GM13977 (cell line): Measurements from ENCODE around the gene SBK3.
"Not testable (repeated sequence)": the region's sequence is repeated elsewhere in the genome, so short reads cannot be mapped to it uniquely, and the experiment has no call there.

Experiments
- DNase-seq: peaks from one replicate; pipeline ENCODE4 v3.0.0; 2012; ENCODE audit warnings: low spot score
- CTCF ChIP-seq: IDR thresholded peaks from 2 replicates; pipeline ENCODE4 v1.5.1; 2012; ENCODE audit warnings: mild to moderate bottlenecking, control low read depth; ENCODE audit not compliant: insufficient read depth; ENCODE audit errors: extremely low read depth, missing control alignments
- in situ Hi-C: fragments of 300-500 bp; cut with MboI; formaldehyde crosslinking; loops from one replicate; pipeline ENCODE4 v1.12.0; 2022; ENCODE audit warnings: low sequenced_read_pairs, low pct_unique_long_range_greater_than_20kb, mixed read lengths, inconsistent platforms; ENCODE audit not compliant: unreplicated experiment

Gene SBK3

GRCh38 chr19:55536366-55536765, 9.0 kb downstream of the SBK3 start:
- DNase-seq = no peak
- TF ChIP-seq CTCF = no peak
- in situ Hi-C loops = no loop called here

GRCh38 chr19:55535965-55536350, 9.4 kb downstream of the SBK3 start:
- TF ChIP-seq CTCF = no peak
- in situ Hi-C loops = no loop called here
- DNase-seq = no peak

- in situ Hi-C loops = no loop called here
- no peak for DNase-seq
- TF ChIP-seq CTCF = no peak
These were observed 10.0 kb downstream of the SBK3 start for GRCh38 chr19:55535173-55535964.

- DNase-seq, in situ Hi-C loops: not testable (repeated sequence)
These were observed 11.1 kb downstream of the SBK3 start for GRCh38 chr19:55534280-55534679.

- in situ Hi-C loops = no loop called here
- no peak for DNase-seq
- no peak for TF ChIP-seq CTCF
These were observed 14.3 kb downstream of the SBK3 start for GRCh38 chr19:55530996-55531395.

- no peak for DNase-seq
- in situ Hi-C loops = no loop called here
- no peak for TF ChIP-seq CTCF
These were observed 15.6 kb downstream of the SBK3 start for GRCh38 chr19:55529636-55530234.

GRCh38 chr19:55528030-55528803, 17.1 kb downstream of the SBK3 start:
- in situ Hi-C loops = no loop called here
- no peak for DNase-seq
- TF ChIP-seq CTCF = no peak
